ENCODE results near the gene CAV2.

CAV2 gene

GRCh38 chr7:116524609-116525297, 25.2 kb downstream of the CAV2 start, which contains the start of gene CAV1:
Gene CAV1, plus strand, starts transcription at chr7:116525036. Its CDS starts 27 bp downstream, at chr7:116525063.
- DNase-seq (ENCODE audit: low read depth in 2 of 2) = peak; percentile 84 to 85

GRCh38 chr7:116525298-116525912, 25.9 kb downstream of the CAV2 start:
- DNase-seq (ENCODE audit: low read depth in 2 of 2) = no peak

DNA sequence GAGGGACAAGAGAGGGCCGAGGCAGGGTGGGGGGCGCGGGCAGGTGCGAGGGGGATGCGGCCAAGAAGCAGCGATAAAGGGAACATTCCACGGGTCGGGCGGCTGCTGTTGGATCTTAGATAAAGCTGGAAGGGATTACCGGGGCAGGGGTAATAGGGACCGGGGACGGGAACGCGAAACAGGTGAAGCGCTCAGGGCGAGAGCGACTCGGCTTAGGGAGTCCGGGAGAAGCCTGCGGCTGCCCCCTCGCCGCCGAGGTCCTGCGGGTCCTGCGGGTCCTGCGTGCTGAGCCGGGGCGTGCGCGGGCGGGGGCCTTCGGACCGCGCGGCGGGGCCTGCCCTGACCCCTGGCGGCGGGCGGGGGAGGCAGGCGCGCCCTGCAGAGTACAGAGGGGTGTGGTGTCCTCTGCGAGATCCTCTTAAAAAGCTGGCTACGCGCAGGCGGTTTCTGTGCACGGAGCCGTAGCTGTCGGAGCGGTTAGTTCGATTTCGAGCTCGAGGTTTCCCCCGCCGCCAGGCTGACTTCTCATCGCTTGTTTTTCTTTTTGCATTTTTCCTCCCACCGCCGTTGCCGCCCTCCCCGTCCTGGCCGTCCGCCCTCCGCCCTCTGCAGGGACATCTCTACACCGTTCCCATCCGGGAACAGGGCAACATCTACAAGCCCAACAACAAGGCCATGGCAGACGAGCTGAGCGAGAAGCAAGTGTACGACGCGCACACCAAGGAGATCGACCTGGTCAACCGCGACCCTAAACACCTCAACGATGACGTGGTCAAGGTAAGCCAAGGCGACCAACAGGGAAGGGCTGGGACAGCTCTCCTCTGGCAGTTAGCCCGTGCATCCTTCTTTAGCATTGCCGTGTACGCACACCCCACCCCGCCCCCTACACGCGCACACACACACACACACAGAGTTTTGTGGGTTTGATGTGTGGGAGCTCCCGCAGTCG, 26.6 kb downstream of the CAV2 start:
- peak; percentile 61 to 62 for DNase-seq (ENCODE audit: low read depth in 2 of 2)

DNA sequence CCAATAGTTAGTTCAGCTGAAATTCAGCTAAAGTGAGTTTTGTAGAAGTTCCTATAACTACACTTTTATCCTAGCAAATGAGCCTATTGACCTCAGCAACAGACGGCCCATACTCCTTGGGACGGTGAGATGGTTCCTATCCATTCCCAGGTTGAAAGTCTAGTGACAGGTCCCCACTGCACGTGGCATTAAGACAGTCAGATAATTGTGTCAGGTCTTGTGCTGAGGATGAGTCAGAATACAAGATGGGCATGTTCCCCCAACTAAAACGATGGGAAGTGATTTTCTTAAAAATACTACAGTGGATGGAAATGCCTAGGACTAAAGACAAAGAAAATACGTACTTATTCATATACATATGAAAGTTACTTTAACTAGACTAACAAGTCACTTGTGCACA, 27.4 kb downstream of the CAV2 start:
- no peak for DNase-seq (ENCODE audit: low read depth in 2 of 2)

DNA sequence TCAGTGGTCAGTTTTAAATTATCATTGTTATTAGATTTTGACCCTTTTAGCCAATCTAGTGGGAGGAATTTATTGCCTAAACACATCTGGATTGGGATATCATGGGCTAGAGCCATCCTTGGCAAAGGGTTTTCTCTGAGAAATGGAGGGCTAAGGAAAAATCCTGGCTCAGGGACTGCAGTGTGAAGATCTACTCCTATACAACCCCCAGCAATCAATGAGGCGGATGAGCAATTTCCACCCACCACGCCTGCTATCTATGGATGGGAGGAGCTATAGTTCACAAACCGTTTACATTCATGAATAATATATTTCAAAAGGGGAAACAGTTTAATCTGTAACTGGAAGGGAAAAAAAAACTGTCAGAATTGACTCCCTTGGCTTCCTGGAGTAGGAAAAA, 28.0 kb downstream of the CAV2 start:
- no peak for DNase-seq (ENCODE audit: low read depth in 2 of 2)

- peak; percentile 90 for DNase-seq (ENCODE audit: low read depth in 2 of 2)
Measured at GRCh38 chr7:116528008-116528789, 28.7 kb downstream of the CAV2 start.

GRCh38 chr7:116529250-116529649, 29.7 kb downstream of the CAV2 start:
- no peak for DNase-seq (ENCODE audit: low read depth in 2 of 2)

DNA sequence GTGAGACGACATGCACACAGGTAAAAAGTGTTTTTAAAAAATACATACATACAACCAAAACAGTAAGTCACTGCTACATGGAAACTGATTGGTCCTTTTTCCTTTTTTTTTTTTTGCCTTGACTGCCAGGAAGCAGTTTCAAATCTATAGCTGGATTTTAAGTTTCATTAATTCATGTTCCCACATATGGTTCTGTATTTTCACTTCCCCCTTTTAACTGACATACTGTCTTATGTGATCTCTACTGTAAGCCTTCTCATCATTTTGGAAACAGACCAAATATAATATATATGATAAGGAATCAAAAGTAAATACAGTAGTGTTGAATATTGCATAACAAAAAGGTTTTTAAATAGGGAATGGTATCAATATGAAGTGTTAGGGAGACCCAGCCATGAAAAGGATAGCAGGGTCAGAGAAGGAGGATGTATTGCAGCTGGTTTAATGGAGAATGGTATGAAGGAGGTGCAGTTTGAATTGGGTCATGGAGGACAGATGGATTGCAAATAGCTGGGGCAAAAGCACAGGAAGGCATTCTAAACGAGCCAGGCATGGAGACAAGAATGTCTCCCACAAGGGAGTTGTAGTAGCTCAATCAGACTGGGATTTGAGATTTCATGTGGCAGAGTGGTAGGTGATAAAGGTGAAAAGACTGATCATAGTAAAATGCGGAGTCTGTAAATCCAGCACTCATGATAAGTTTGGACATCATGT, 30.7 kb downstream of the CAV2 start:
- DNase-seq (ENCODE audit: low read depth in 2 of 2) = no peak

- DNase-seq (ENCODE audit: low read depth in 2 of 2) = no peak
Measured at GRCh38 chr7:116532102-116532688, 32.7 kb downstream of the CAV2 start.

DNA sequence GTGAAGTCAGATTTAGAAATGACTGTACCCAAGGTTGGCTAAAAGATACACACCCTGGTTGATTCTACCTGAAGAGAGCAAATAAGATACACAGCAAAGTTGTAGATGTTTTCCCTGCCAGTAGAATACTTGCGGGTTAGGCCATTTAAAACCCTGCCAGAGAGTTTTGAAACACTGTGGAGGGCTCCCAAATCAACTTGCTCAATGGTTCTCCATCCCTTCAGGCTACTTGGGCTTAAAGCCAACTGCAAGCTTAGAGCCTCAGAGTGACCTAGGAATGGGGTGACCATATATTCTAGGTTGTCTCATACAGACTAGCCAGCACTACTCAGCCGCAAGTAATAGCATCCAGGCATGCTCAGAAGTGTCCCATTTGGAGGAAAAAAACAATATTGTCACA, 35.3 kb downstream of the CAV2 start:
- DNase-seq (ENCODE audit: low read depth in 2 of 2) = no peak

DNA sequence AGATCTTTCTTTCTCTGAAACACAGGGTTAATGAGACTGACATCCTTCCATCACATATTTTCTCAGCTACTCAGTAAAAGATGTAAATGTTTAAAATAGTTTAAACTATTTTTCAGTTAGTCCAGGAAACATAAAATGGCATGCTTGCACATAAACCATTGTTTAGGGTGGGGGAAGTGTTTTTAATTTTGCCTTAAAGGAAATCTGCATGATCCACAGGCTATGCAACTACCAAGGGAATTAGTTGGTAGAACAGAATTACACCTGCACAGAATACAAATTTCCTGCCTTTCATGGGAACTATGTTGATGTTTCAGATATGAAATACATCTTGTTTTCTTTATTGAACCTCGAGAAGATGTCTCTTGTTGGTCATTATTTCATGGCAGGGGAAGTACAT, 35.9 kb downstream of the CAV2 start:
- DNase-seq (ENCODE audit: low read depth in 2 of 2) = no peak

- DNase-seq (ENCODE audit: low read depth in 2 of 2) = no peak
Measured at GRCh38 chr7:116538138-116538537, 38.6 kb downstream of the CAV2 start.

- no peak for DNase-seq (ENCODE audit: low read depth in 2 of 2)
Measured at GRCh38 chr7:116539879-116540278, 40.3 kb downstream of the CAV2 start.

GRCh38 chr7:116540743-116541142, 41.2 kb downstream of the CAV2 start:
- no peak for DNase-seq (ENCODE audit: low read depth in 2 of 2)

DNA sequence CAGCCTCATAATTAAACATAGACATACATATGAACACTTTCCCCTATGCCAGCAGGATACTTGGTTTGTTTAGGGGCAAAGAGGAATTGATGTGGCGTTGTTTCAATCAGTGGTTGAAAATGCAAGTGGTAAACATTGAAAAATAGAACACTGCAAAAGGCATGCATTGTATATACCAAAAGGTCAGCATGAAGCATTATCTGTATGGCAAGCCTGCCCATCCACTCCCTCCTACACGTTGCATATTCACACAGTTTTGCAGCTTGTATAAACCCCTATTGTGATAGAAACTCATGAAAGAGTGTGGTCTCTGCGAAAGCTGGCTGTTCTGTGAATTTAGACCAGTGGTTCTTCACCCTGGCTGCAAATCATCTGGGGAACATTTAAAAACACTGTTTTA, 42.4 kb downstream of the CAV2 start:
- DNase-seq (ENCODE audit: low read depth in 2 of 2) = no peak

DNA sequence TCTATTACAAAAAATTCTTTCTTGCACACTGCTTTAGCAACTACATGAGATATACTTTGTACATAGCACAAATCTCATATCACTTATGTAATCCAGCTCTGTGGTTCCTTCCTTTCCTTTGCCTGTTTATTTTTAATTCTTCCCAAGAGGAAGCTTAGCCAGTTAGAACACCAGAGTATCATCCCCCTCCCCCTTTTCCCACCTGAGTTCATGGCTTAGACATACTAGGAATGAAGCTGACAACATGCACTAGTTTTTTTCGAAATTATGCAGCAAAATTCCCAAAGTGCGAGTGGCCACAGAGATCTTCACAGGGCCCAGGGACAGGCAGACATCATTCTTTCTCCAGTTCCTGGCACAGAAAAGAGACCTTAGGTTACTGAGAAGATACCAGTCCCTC, 43.1 kb downstream of the CAV2 start:
- DNase-seq (ENCODE audit: low read depth in 2 of 2) = no peak

- DNase-seq (ENCODE audit: low read depth in 2 of 2) = no peak
Measured at GRCh38 chr7:116543664-116544063, 44.1 kb downstream of the CAV2 start.

DNA sequence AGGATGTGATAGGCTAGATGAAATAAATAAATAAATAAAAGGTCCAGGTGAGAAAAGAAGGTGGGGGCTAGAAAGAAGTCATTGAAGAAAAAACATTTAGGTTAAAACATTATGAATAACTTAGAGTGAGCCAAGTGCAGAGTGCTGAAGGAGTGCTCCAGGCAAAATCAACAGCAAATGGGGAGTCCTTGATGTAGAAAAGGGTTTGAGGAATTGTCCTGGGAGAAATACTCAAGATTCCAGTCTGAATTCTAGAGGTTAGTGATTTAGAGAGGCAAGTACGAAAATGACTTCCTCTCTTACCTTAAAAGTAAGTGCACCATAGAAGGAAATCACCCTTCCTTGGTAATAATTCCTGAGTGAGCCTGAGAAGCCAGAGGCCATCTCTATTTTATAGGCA, 44.9 kb downstream of the CAV2 start:
- DNase-seq (ENCODE audit: low read depth in 2 of 2) = no peak

- DNase-seq (ENCODE audit: low read depth in 2 of 2) = no peak
Measured at GRCh38 chr7:116545411-116545993, 46.0 kb downstream of the CAV2 start.

DNA sequence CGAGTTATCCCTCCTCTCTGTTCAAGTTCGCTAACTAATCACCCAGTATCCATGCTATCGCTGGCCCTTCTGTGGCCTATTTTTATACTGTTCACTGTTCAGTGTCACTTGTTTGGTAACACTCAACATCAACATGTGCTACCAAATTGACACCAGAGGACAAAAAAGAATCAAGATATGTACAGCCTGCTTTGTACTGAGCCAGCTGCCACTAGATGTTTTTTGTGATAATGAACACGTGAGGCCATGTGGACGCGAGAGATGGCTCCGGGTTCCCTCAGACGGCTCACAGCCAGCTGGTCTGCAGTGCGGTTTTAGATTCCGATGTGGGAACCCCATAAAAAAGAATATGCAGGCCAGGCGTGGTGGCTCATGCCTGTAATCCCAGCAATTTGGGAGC, 46.5 kb downstream of the CAV2 start:
- no peak for DNase-seq (ENCODE audit: low read depth in 2 of 2)
